Esophagus squamous epithelium (tissue), 4 donors: ENCODE measurements around the gene ARHGEF17.

Experiments
- CTCF ChIP-seq, 6 experiments: fragments of 450-650 bp in 4 of 6; fragments of 200-600 bp in 2 of 6; sonication (generic) in 2 of 6; IDR thresholded peaks; one replicate each; pipeline ENCODE4 v1.5.1; 2016 to 2019; ENCODE audit warnings: antibody characterized with exemption in 6 of 6, mild to moderate bottlenecking in 4 of 6, moderate library complexity in 4 of 6
- POLR2A ChIP-seq, 4 donors: fragments of 450-650 bp; IDR thresholded peaks; one replicate each; pipeline ENCODE4 v1.6.1; 2017; ENCODE audit warnings: antibody characterized with exemption in 4 of 4, mild to moderate bottlenecking in 4 of 4, moderate library complexity in 3 of 4

GRCh38 chr11:73274722-73275380 is 33.2 kb upstream of the ARHGEF17 start:
- TF ChIP-seq POLR2A (IDR thresholded peaks at IDR 0.05) (no peak), CTCF (IDR thresholded peaks at IDR 0.05) (no peak)
